ENCODE data around the gene MAP1A.

- TF ChIP-seq CTCF (IDR thresholded peaks at IDR 0.05) (peak in 1 of 7 experiments; percentile 11), POLR2AphosphoS5 (IDR thresholded peaks at IDR 0.05) (no peak), POLR2A (IDR thresholded peaks at IDR 0.05) (no peak), EP300 (IDR thresholded peaks at IDR 0.05) (no peak)
These were observed 6.2 kb upstream of the MAP1A start for GRCh38 chr15:43511012-43511885.
